Astrocyte (in vitro differentiated cells and primary cell): ENCODE measurements around the gene RNPS1. TPM values are rescaled to one million over a fixed set of nuclear protein-coding genes. Genes with fewer than 3 reads are reported as not detected.

Source experiments
- DNase-seq: peaks from one replicate; pipeline ENCODE4 v3.0.0-alpha.2; 2010; ENCODE audit warnings: low read depth
- FAIRE-seq: peaks from 2 replicates; lab custom pipeline; 2011; peaks lifted over from hg19 to GRCh38; lab: Jason Lieb, UNC
- H2AFZ ChIP-seq: 2 replicates; pipeline ENCODE4 v1.6.0; 2012; ENCODE audit warnings: low read depth, low read length, inconsistent platforms
- H3K27ac ChIP-seq: 2 replicates; pipeline ENCODE4 v1.5.1; 2011; ENCODE audit warnings: low read depth, low read length, inconsistent platforms
- H3K27me3 ChIP-seq: 2 replicates; pipeline ENCODE4 v1.6.0; 2011; ENCODE audit warnings: low read length, inconsistent platforms; ENCODE audit not compliant: insufficient read depth
- H3K36me3 ChIP-seq: 2 replicates; pipeline ENCODE4 v1.5.1; 2011; ENCODE audit warnings: low read length, inconsistent platforms; ENCODE audit not compliant: insufficient read depth
- H3K4me1 ChIP-seq: 2 replicates; pipeline ENCODE4 v1.5.1; 2011; ENCODE audit warnings: low read length, inconsistent platforms; ENCODE audit not compliant: insufficient read depth
- H3K4me2 ChIP-seq: 2 replicates; pipeline ENCODE4 v1.6.0; 2012; ENCODE audit warnings: low read length, inconsistent platforms
- H3K4me3 ChIP-seq: 2 replicates; pipeline ENCODE4 v1.5.1; 2011; ENCODE audit warnings: low read depth, mild to moderate bottlenecking, low read length, inconsistent platforms; ENCODE audit not compliant: insufficient read depth
- H3K79me2 ChIP-seq: 2 replicates; pipeline ENCODE4 v1.6.0; 2012; ENCODE audit warnings: mild to moderate bottlenecking, low read length, inconsistent platforms; ENCODE audit not compliant: insufficient read depth
- H3K9ac ChIP-seq: 2 replicates; pipeline ENCODE4 v1.6.0; 2012; ENCODE audit warnings: mild to moderate bottlenecking, low read length, inconsistent platforms
- H3K9me3 ChIP-seq: 2 replicates; pipeline ENCODE4 v1.5.1; 2012; ENCODE audit warnings: low read depth, mild to moderate bottlenecking, low read length, inconsistent platforms; ENCODE audit not compliant: insufficient read depth
- H4K20me1 ChIP-seq: 2 replicates; pipeline ENCODE4 v1.6.0; 2012; ENCODE audit warnings: low read length, inconsistent platforms; ENCODE audit not compliant: insufficient read depth
- H3K27ac Mint-ChIP-seq: one replicate; pipeline ENCODE4 v1.8.0; 2021; ENCODE audit warnings: mild to moderate bottlenecking, mixed read lengths; ENCODE audit not compliant: unreplicated experiment
- H3K27me3 Mint-ChIP-seq: one replicate; pipeline ENCODE4 v1.8.0; 2021; ENCODE audit warnings: low read depth, mixed read lengths; ENCODE audit not compliant: unreplicated experiment
- H3K36me3 Mint-ChIP-seq: one replicate; pipeline ENCODE4 v1.8.0; 2021; ENCODE audit warnings: low read depth, mixed read lengths; ENCODE audit not compliant: unreplicated experiment
- H3K4me1 Mint-ChIP-seq: one replicate; pipeline ENCODE4 v1.8.0; 2021; ENCODE audit warnings: low read depth, mixed read lengths; ENCODE audit not compliant: unreplicated experiment
- H3K4me3 Mint-ChIP-seq: one replicate; pipeline ENCODE4 v1.8.0; 2021; ENCODE audit warnings: mild to moderate bottlenecking, moderate library complexity, mixed read lengths; ENCODE audit not compliant: unreplicated experiment
- H3K9me3 Mint-ChIP-seq: one replicate; pipeline ENCODE4 v1.8.0; 2021; ENCODE audit warnings: mild to moderate bottlenecking, mixed read lengths; ENCODE audit not compliant: unreplicated experiment
- CTCF ChIP-seq: IDR thresholded peaks from 2 replicates; pipeline ENCODE4 v1.5.1; 2011; ENCODE audit warnings: low read depth, mild to moderate bottlenecking, inconsistent platforms, low read length, moderate library complexity; ENCODE audit not compliant: insufficient read depth
- EZH2 ChIP-seq: IDR thresholded peaks from 2 replicates; pipeline ENCODE4 v1.6.1; 2012; ENCODE audit warnings: mild to moderate bottlenecking, low read length, inconsistent platforms; ENCODE audit not compliant: insufficient read depth
- total RNA-seq: library from RNA; stranded (reverse); gene quantifications from 2 replicates; pipeline ENCODE4 v1.2.1, GENCODE V29; 2021

RNPS1 gene
- total RNA-seq, 1 donor from 2014 or later: 209 TPM

GRCh38 chr16:2246301-2246885 lies 21.5 kb downstream of the RNPS1 start:
- H3K27ac Mint-ChIP-seq: no peak overlapping the region
- no peak for TF ChIP-seq CTCF
- TF ChIP-seq EZH2: no peak
- H3K4me1 Mint-ChIP-seq: no peaks in the 10 kb centered on the region
- Histone ChIP-seq H4K20me1 (peaks cover 22% of the 10 kb centered on the region), H3K4me2 (no peak overlapping the region), H3K4me3 (no peak overlapping the region), H2AFZ (no peak overlapping the region), H3K9ac (no peak overlapping the region), H3K36me3 (peaks cover 10% of the 10 kb centered on the region), H3K4me1 (no peaks in the 10 kb centered on the region), H3K27ac (no peak overlapping the region), H3K9me3 (no peaks in the 10 kb centered on the region), H3K27me3 (no peaks in the 10 kb centered on the region), H3K79me2 (no peaks in the 10 kb centered on the region)
- H3K27me3 Mint-ChIP-seq: no peaks in the 10 kb centered on the region
- peaks cover 8% of the 10 kb centered on the region for H3K36me3 Mint-ChIP-seq
- no peaks in the 10 kb centered on the region for H3K9me3 Mint-ChIP-seq
- DNase-seq (no peak), FAIRE-seq (no peak)
- H3K4me3 Mint-ChIP-seq: no peak overlapping the region

GRCh38 chr16:2244926-2245795 lies 22.8 kb downstream of the RNPS1 start:
- DNase-seq: no peak
- no peaks in the 10 kb centered on the region for H3K79me2 ChIP-seq
- H3K27ac Mint-ChIP-seq: no peak overlapping the region
- no peaks in the 10 kb centered on the region for H3K9me3 ChIP-seq
- no peak overlapping the region for H3K4me3 ChIP-seq
- no peaks in the 10 kb centered on the region for H3K9me3 Mint-ChIP-seq
- no peaks in the 10 kb centered on the region for H3K4me1 Mint-ChIP-seq
- peaks cover 20% of the 10 kb centered on the region for H4K20me1 ChIP-seq
- no peak for TF ChIP-seq CTCF
- H3K9ac ChIP-seq: no peak overlapping the region
- FAIRE-seq: no peak
- no peaks in the 10 kb centered on the region for H3K27me3 Mint-ChIP-seq
- peaks cover 8% of the 10 kb centered on the region for H3K36me3 Mint-ChIP-seq
- no peak overlapping the region for H3K4me2 ChIP-seq
- H3K4me3 Mint-ChIP-seq: peak overlapping the region; percentile 45
- no peaks in the 10 kb centered on the region for H3K27me3 ChIP-seq
- peaks cover 10% of the 10 kb centered on the region for H3K36me3 ChIP-seq
- H3K4me1 ChIP-seq: no peaks in the 10 kb centered on the region
- no peak overlapping the region for H3K27ac ChIP-seq
- no peak overlapping the region for H2AFZ ChIP-seq

GRCh38 chr16:2244301-2244700 lies 23.6 kb downstream of the RNPS1 start:
- DNase-seq (no peak), FAIRE-seq (no peak)
- H3K9me3 ChIP-seq: no peaks in the 10 kb centered on the region
- Mint-ChIP-seq H3K4me3 (no peak overlapping the region), H3K9me3 (no peaks in the 10 kb centered on the region), H3K36me3 (peaks cover 12% of the 10 kb centered on the region), H3K27ac (no peak overlapping the region), H3K27me3 (no peaks in the 10 kb centered on the region), H3K4me1 (no peaks in the 10 kb centered on the region)
- H3K4me3 ChIP-seq: no peak overlapping the region
- H3K9ac ChIP-seq: no peak overlapping the region
- no peaks in the 10 kb centered on the region for H3K4me1 ChIP-seq
- no peak overlapping the region for H2AFZ ChIP-seq
- H3K4me2 ChIP-seq: no peak overlapping the region
- no peaks in the 10 kb centered on the region for H3K27me3 ChIP-seq
- no peak overlapping the region for H3K27ac ChIP-seq
- no peaks in the 10 kb centered on the region for H3K79me2 ChIP-seq
- peaks cover 10% of the 10 kb centered on the region for H3K36me3 ChIP-seq
- H4K20me1 ChIP-seq: peaks cover 21% of the 10 kb centered on the region
- no peak for TF ChIP-seq CTCF
- no peak for TF ChIP-seq EZH2
